PC-3 (cell line): ENCODE data around the gene CDIP1.

ENCODE experiments used
- EZH2 ChIP-seq: fragments of 300-600 bp; sonication (generic); IDR thresholded peaks from one replicate; pipeline ENCODE4 v1.6.1; 2017; ENCODE audit warnings: antibody characterized with exemption, mild to moderate bottlenecking, low read length; ENCODE audit not compliant: unreplicated experiment
- TF ChIP-seq, protein P1 (sequence below): fragments of 300-600 bp; sonication (generic); conservative IDR thresholded peaks from 2 replicates; pipeline ENCODE4 v1.5.1; 2017; ENCODE audit warnings: antibody characterized with exemption, low read depth, mild to moderate bottlenecking, low read length

DNA sequence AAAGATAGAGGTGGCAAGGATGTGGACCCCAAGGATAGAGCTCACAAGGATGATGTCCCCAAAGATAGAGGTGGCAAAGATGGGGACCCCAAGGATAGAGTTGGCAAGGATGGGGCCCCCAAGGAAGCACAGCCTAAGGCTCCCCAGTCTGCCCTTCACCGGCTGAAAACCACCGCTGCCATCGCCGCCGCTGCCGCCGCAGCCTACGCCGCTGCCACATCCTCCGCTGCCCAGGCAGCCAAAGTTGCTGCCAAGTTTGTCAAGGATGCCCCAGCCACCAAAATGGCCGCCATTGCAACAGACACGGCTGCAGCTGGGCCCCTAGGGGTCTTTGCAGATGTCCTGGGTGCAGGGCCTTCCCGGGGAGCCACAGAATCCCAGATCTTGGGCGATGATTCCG lies 37.4 kb upstream of the CDIP1 start:
- TF ChIP-seq, protein P1, sequence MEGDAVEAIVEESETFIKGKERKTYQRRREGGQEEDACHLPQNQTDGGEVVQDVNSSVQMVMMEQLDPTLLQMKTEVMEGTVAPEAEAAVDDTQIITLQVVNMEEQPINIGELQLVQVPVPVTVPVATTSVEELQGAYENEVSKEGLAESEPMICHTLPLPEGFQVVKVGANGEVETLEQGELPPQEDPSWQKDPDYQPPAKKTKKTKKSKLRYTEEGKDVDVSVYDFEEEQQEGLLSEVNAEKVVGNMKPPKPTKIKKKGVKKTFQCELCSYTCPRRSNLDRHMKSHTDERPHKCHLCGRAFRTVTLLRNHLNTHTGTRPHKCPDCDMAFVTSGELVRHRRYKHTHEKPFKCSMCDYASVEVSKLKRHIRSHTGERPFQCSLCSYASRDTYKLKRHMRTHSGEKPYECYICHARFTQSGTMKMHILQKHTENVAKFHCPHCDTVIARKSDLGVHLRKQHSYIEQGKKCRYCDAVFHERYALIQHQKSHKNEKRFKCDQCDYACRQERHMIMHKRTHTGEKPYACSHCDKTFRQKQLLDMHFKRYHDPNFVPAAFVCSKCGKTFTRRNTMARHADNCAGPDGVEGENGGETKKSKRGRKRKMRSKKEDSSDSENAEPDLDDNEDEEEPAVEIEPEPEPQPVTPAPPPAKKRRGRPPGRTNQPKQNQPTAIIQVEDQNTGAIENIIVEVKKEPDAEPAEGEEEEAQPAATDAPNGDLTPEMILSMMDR = no peak
- TF ChIP-seq EZH2 = no peak
